Keratinocyte (primary cell): Measurements from ENCODE around the gene PLXNB1. TPM values are rescaled to one million over a fixed set of nuclear protein-coding genes. Genes with fewer than 3 reads are reported as not detected.

Experiments
- DNase-seq: peaks from one replicate; pipeline ENCODE4 v3.0.0-alpha.2; 2011; ENCODE audit warnings: low read depth, missing footprints, low spot score
- FAIRE-seq: peaks from 2 replicates; lab custom pipeline; 2011; peaks lifted over from hg19 to GRCh38; lab: Jason Lieb, UNC
- H2AFZ ChIP-seq: 2 replicates; pipeline ENCODE4 v1.6.0; 2012; ENCODE audit warnings: low read length, control low read depth, inconsistent platforms; ENCODE audit not compliant: control insufficient read depth
- H3K27ac ChIP-seq: 2 replicates; pipeline ENCODE4 v1.5.1; 2011; ENCODE audit warnings: low read length; ENCODE audit not compliant: control insufficient read depth, insufficient read depth
- H3K27me3 ChIP-seq: 3 replicates; pipeline ENCODE4 v1.6.0; 2011; ENCODE audit warnings: low read length; ENCODE audit not compliant: control insufficient read depth, insufficient read depth; ENCODE audit errors: extremely low read depth
- H3K36me3 ChIP-seq, 2 experiments: 2 replicates in 1 of 2; 3 replicates in 1 of 2; pipeline ENCODE4 v1.5.1; 2011; ENCODE audit warnings: low read length in 2 of 2, mild to moderate bottlenecking in 1 of 2; ENCODE audit not compliant: control insufficient read depth in 2 of 2, insufficient read depth in 2 of 2; ENCODE audit errors: extremely low read depth in 1 of 2
- H3K4me1 ChIP-seq: 3 replicates; pipeline ENCODE4 v1.5.1; 2011; ENCODE audit warnings: low read length; ENCODE audit not compliant: control insufficient read depth, insufficient read depth; ENCODE audit errors: extremely low read depth
- H3K4me2 ChIP-seq: 3 replicates; pipeline ENCODE4 v1.6.0; 2011; ENCODE audit warnings: low read depth, low read length; ENCODE audit not compliant: control insufficient read depth, insufficient read depth; ENCODE audit errors: extremely low read depth
- H3K4me3 ChIP-seq, 3 experiments: fragments of 200-600 bp in 1 of 3; sonication (generic) in 1 of 3; 2 replicates in 2 of 3; 3 replicates in 1 of 3; pipeline ENCODE4 v1.5.1; 2011 to 2016; ENCODE audit warnings: low read length in 3 of 3, mild to moderate bottlenecking in 3 of 3, control low read depth in 2 of 3, inconsistent platforms in 1 of 3, low read depth in 1 of 3, mixed read lengths in 1 of 3, mixed run types in 1 of 3, moderate library complexity in 1 of 3; ENCODE audit not compliant: control insufficient read depth in 2 of 3, insufficient read depth in 2 of 3; ENCODE audit errors: extremely low read depth in 1 of 3
- H3K79me2 ChIP-seq: 2 replicates; pipeline ENCODE4 v1.6.0; 2012; ENCODE audit warnings: low read length; ENCODE audit not compliant: control insufficient read depth, insufficient read depth
- H3K9ac ChIP-seq: 3 replicates; pipeline ENCODE4 v1.6.0; 2011; ENCODE audit warnings: low read length; ENCODE audit not compliant: control insufficient read depth, insufficient read depth; ENCODE audit errors: extremely low read depth
- H3K9me1 ChIP-seq: 3 replicates; pipeline ENCODE4 v1.6.0; 2011; ENCODE audit warnings: low read length; ENCODE audit not compliant: control insufficient read depth, insufficient read depth; ENCODE audit errors: extremely low read depth
- H3K9me3 ChIP-seq: 2 replicates; pipeline ENCODE4 v1.5.1; 2012; ENCODE audit warnings: low read depth, low read length; ENCODE audit not compliant: control insufficient read depth
- H4K20me1 ChIP-seq: 3 replicates; pipeline ENCODE4 v1.6.0; 2011; ENCODE audit warnings: low read length; ENCODE audit not compliant: control insufficient read depth, insufficient read depth; ENCODE audit errors: extremely low read depth
- EZH2 ChIP-seq: IDR thresholded peaks from one replicate; pipeline ENCODE4 v1.6.1; 2012; ENCODE audit warnings: inconsistent platforms, mild to moderate bottlenecking, low read length, moderate library complexity
- dilution Hi-C: fragments of 300-500 bp; cut with MboI; formaldehyde crosslinking; loops from one replicate; pipeline ENCODE4 v1.7.0; 2020; ENCODE audit warnings: low sequenced_read_pairs; ENCODE audit not compliant: extremely low pct_ligation_motif_present
- polyA plus RNA-seq, 5 experiments: library from polyadenylated mRNA; depleted of rRNA in 3 of 5; stranded (reverse) in 3 of 5; stranded (forward) in 1 of 5; unstranded in 1 of 5; fragments of >200 nt; gene quantifications; 1 replicate in 1 of 5; 2 replicates in 3 of 5; 3 replicates in 1 of 5; pipeline versions ENCODE4 v1.2.1 to v1.2.3, GENCODE V29; 2011 to 2012; ENCODE audit warnings: missing spikeins in 2 of 5, low read depth in 1 of 5, low replicate concordance in 1 of 5
- TF ChIP-seq, protein P1 (sequence below), 3 experiments: IDR thresholded peaks in 1 of 3; conservative IDR thresholded peaks in 1 of 3; optimal IDR thresholded peaks in 1 of 3; 2 replicates in 2 of 3; 3 replicates in 1 of 3; pipeline versions ENCODE3 to v1.5.1; 2011; ENCODE audit warnings: low read length in 3 of 3, mild to moderate bottlenecking in 3 of 3, moderate library complexity in 2 of 3, control low read depth in 1 of 3, inconsistent platforms in 1 of 3; ENCODE audit not compliant: insufficient read depth in 2 of 3; ENCODE audit errors: extremely low read depth in 1 of 3

The PLXNB1 gene
- polyA plus RNA-seq, 1 donor (not counting 4 experiments of a cell fraction or from before 2014, with no cell fraction given), result 83.0 TPM

DNA sequence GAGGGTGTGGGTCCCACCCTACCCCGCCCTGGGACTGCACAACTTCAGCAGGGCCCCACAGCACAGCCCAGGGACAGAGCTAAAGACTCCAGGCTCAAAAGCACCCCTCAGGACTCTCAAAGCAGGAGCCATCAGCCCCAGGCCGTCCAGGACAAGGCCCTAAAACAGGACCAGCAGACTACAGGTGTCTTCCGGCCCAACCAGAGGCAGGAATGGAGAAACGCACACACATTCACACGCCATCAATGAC is 42.7 kb upstream of the PLXNB1 start:
- Histone ChIP-seq H3K9me1 (no peaks in the 10 kb centered on the region), H3K4me1 (peaks cover 19% of the 10 kb centered on the region), H4K20me1 (no peaks in the 10 kb centered on the region), H3K27me3 (no peaks in the 10 kb centered on the region), H3K9me3 (no peaks in the 10 kb centered on the region), H2AFZ (peak overlapping the region; percentile 72), H3K36me3 (peaks cover 6 to 12% of the 10 kb centered on the region in 2 experiments), H3K27ac (peak overlapping the region; percentile 96), H3K9ac (peak overlapping the region; percentile 96), H3K79me2 (peaks cover 41% of the 10 kb centered on the region), H3K4me2 (peak overlapping the region; percentile 79), H3K4me3 (peak overlapping the region; percentile 64 to 95 (median 80))
- TF ChIP-seq, protein P1, sequence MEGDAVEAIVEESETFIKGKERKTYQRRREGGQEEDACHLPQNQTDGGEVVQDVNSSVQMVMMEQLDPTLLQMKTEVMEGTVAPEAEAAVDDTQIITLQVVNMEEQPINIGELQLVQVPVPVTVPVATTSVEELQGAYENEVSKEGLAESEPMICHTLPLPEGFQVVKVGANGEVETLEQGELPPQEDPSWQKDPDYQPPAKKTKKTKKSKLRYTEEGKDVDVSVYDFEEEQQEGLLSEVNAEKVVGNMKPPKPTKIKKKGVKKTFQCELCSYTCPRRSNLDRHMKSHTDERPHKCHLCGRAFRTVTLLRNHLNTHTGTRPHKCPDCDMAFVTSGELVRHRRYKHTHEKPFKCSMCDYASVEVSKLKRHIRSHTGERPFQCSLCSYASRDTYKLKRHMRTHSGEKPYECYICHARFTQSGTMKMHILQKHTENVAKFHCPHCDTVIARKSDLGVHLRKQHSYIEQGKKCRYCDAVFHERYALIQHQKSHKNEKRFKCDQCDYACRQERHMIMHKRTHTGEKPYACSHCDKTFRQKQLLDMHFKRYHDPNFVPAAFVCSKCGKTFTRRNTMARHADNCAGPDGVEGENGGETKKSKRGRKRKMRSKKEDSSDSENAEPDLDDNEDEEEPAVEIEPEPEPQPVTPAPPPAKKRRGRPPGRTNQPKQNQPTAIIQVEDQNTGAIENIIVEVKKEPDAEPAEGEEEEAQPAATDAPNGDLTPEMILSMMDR (optimal IDR thresholded peaks at IDR 0.05 in 1 of 3, IDR thresholded peaks at IDR 0.05 in 1 of 3, conservative IDR thresholded peaks at IDR 0.05 in 1 of 3; ENCODE audit: extremely low read depth in 1 of 3, insufficient read depth in 2 of 3, low read length in 3 of 3), result no peak
- TF ChIP-seq EZH2, result no peak
- dilution Hi-C loops, result no loop called here
- DNase-seq (no peak), FAIRE-seq (no peak)

DNA sequence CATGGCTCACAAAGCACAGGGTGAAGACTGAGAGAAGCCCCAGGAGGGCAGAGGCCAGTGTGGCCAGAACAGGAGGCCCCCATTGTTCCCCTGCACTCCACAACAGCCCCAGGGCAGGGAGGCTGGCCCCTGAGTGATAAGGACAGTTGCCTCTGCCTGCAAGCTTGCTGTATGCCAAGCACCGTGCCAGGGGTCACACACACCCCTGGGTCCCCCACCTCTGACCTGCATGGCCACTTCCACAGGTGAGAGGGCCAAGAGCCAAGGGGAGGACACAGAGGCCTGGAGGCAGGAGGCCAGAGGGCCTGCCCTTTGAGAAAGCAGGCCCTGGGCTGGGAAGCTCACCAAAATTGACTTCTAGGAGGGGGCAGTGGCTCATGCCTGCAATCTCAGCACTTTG is 40.4 kb upstream of the PLXNB1 start:
- Histone ChIP-seq H4K20me1 (no peaks in the 10 kb centered on the region), H3K27me3 (no peaks in the 10 kb centered on the region), H3K4me3 (no peak overlapping the region), H3K9me3 (no peaks in the 10 kb centered on the region), H3K4me1 (peaks cover 42% of the 10 kb centered on the region), H2AFZ (no peak overlapping the region), H3K79me2 (peaks cover 52% of the 10 kb centered on the region), H3K27ac (no peak overlapping the region), H3K9ac (no peak overlapping the region), H3K36me3 (peaks cover 6 to 23% of the 10 kb centered on the region in 2 experiments), H3K9me1 (no peaks in the 10 kb centered on the region), H3K4me2 (no peak overlapping the region)
- no peak for FAIRE-seq
- dilution Hi-C loops, result no loop called here
- TF ChIP-seq, protein P1 (optimal IDR thresholded peaks at IDR 0.05 in 1 of 3, IDR thresholded peaks at IDR 0.05 in 1 of 3, conservative IDR thresholded peaks at IDR 0.05 in 1 of 3; ENCODE audit: extremely low read depth in 1 of 3, insufficient read depth in 2 of 3, low read length in 3 of 3), result no peak
- TF ChIP-seq EZH2, result no peak
- no peak for DNase-seq
